NCI-H1930 (cell line): ENCODE measurements around the gene CDH8.

Experiments
- DNase-seq, 2 experiments: peaks; one replicate each; lab custom pipeline; 2025; lab: John Stamatoyannopoulos, UW

Gene CDH8

DNA sequence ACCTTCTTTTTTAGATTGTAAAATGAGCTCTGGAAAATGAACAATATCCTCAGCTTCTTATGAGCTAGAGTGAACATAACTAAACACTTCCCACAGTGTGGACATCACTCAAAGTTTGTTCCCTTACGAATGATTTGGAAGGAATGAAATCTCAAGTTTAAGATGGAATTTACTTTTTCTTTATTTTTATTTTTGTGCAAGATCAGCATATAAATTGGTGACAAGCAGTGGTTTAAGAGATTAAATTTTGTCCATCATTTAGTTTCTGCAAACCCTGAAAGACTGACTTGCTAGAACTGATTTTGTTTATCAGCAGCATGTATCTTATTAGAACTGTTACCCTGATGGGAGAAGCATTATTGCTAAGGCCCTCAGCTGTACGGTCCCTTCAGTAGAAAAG lies 420.1 kb downstream of the CDH8 start:
- DNase-seq: no peak

DNA sequence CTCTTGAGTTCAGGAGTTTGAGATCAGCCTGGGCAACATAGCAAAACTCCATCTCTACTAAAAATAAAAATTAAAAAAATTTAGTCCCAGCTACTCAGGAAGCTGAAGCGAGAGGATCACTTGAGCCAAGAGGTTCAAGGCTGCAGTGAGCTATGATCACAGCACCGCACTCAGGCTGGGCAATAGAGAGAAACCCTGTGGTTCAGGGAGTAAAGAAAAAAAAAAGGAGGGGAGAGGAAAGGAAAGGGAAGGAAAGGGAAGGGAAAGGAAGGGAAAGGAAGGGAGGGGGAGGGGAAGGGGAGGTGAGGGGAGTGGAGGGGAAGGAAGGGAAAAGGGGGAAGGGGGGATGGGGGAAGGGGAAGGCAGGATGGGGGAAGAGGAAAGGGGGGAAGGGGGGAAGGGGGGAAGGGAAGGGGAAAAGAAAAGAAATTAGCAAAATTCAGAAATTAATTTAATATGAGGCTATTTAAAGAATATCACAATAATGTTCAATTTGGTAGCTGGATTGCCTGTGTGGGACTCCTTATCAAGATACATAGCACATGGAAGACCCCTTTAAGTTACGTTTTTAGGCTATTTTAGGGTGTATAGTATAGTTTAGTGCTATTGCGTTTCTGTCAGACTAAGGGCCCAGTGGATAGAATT lies 424.3 kb downstream of the CDH8 start:
- DNase-seq: no peak

DNA sequence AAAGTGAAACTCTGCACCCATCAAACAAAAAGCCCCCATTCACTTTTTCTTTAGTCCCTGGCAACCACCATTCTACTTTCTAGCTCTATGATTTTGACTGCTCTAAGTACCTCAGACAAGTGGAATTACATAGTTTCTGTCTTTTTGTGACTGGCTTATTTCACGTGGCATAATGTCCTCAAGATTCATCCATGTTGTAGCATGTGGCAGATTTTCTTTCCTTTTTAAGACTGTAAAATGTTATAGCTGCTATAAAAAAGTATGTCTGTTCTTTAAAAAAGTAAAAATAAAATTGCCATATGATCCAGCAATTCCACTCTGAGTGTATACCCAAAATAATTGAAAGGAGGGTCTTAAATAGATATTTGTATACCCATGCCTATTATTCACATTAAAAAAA lies 429.7 kb downstream of the CDH8 start:
- DNase-seq: no peak
